Esophagus (tissue), 2 donors: ENCODE results near the gene REEP3. TPM values are rescaled to one million over a fixed set of nuclear protein-coding genes. Genes with fewer than 3 reads are reported as not detected.

ENCODE experiments used
- polyA plus RNA-seq, 2 donors: library from polyadenylated mRNA; stranded (reverse); fragments of 200-250 nt; gene quantifications; one replicate each; pipeline ENCODE4 v1.2.3, GENCODE V29; 2013
- donor health status: healthy with polysubstance abuse.
- donor health status: Bipolar disorder and iron deficiency.

The REEP3 gene
- polyA plus RNA-seq, 2 donors: 7.3 to 10.0 TPM

Other genes starting within 250 kb of the REEP3 start
- 10 to 100 TPM; 22.0 to 49.1 TPM for gene JMJD1C, start 55.4 kb upstream of the REEP3 start, polyA plus RNA-seq